GM18508 (cell line): Measurements from ENCODE around the gene AKT2.

Experiments
- ATAC-seq: cut with Tn5 transposase; IDR thresholded peaks from one replicate; pipeline ENCODE4 v1.9.1; 2021; ENCODE audit warnings: moderate number of reproducible peaks; ENCODE audit not compliant: insufficient read depth, unreplicated experiment

AKT2 gene

DNA sequence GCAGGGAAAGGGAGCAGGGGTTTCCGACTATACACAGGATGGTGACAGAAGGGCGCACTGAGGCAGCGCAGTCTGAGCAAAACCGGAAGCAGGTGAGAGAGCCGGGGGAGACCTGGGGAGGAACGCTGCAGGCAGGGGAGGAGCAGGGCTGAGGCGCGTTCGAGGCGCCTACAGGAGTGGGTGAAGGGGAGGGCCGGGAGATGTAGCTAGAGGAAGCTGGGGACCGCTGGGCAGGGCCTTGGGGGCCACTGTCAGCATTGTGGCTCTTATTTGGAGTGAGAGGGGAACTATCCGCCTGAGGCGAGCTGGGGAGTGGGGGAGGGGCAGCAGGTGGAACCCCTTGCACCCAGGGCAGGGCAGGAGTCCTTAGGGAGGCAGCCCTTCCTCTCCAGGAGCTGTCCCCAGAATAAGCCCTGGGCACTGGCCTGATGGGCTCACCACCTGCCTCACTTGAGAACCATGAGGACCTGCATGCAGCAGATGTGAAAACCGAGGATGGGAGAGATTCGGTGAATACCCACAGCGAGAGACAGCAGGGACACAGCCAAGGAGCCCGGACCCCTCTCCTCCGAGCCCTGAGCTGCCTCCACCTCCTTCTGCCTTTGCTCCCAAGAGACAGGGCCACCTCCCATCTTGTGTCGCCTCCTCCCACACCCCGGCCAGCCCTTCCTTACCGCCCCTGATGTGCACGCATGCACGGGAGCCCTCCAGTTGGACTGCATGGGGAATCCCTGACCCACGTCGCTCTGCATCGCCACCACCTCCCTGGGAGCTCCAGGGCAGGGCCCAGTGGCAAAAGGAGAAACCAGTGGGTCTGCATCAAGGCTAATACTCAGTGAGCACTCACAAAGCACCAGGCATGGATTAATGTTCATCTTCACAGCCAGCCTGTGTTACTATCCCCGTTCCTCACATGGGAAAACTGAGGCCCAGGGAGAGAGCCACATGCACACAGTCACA, 10.3 kb downstream of the AKT2 start:
- no peak for ATAC-seq

DNA sequence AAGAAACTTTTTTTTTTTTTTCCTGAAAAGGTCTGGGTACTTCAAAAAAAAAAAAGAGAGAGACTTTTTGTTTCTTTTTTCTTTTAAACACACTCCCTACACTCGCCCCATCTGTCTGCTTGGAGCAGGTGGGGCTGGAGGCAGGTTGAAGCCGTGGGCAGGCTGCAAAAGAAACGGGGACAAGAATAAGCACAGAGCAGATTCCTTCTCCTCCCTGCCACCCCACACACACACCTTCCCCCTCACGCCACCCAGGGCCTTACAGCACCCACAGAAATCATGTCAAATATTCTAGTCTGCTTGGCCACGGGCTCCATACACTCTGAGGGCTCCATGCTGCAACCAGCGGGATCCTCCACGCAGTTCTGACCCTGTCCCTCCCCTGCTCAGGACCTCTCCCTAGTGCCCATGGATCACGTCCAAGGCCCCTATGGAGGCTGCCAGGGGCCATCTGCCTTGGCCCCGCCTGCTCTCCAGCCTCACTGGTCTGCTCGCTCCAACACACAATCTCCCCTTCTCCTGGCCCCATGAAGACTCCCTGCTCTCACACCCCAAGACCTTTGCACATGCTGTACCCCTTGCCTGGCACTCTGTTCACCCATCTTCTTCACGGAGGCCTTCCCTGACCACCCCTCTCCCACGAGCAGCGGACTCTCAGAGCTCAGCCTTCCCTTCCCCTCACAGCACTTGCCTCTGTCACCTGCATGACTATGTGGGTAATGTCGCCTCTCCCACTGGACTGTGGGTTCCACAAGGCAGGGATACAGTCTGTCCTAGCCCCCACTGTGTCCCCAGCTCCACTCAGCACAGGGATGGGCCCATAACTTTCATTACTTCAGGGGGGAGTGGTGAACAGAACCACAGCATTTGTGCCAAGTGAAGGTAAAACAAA, 11.4 kb downstream of the AKT2 start:
- no peak for ATAC-seq

DNA sequence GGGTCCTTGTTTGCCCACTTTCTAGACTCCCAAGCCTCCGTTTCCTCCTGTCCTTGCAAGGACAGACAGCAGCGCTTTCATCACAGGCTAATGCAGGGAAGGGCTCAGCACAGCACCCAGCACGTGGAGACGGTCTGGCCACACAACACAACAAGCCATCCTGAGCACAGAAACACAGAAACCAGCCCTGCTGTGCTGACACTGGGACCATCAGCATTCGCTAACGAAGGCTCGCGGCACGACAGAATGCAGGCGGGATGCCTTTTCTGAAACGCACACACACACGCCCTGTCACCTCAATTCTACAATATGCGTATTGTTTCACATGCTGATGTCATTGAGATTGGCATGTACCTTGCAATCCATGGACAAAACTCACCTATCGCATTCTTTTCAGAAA, 12.9 kb downstream of the AKT2 start:
- no peak for ATAC-seq

DNA sequence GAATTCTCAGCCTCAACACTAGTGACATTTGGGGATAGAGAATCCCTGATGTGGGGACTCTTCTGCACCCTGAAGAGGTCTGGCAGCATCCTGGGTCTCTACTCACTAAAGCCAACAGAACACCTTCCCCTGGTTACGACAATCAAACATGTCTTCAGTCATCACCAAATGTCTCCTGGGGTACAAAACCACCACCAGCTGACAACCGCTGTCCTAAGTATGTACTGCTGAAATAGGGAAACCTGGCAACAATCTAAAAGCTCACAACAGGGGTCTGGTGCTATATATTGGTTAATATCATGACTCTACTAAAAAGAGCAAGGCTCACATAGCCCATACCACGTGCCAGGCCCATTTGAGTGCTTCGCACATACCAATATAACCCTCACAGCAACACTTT, 13.4 kb downstream of the AKT2 start:
- no peak for ATAC-seq

DNA sequence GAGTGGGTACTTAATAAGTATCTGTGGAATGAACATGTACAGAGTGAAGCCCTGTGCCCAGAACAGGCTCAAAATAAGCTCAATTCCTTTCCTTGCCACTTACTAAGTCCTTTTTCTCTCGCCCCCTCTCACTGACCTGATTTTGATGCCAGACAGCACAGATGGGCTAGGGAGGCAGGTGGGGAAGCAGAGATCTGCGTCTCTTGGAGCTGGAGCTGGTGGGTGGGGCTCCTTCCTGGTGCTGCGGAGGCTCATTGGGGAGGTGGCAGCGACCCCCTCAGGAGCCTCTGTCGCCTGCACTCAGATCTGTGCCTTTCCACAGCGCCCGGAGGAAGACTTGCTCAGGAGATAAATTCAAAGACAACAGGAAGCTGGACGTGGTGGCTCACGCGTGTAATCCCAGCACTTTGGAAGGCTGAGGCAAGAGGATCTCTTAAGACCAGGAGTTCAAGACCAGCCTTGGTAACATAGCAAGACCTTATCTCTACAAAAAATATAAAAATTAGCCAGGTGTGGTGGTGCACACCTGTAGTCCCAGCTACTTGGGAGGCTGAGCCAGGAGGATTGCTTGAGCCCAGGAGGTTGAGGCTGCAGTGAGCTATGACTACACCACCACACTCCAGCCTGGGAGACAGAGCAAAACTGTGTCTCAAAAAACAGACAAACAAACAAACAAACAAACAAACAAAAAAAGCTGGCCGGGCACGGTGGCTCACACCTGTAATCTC, 14.6 kb downstream of the AKT2 start:
- ATAC-seq, result no peak

DNA sequence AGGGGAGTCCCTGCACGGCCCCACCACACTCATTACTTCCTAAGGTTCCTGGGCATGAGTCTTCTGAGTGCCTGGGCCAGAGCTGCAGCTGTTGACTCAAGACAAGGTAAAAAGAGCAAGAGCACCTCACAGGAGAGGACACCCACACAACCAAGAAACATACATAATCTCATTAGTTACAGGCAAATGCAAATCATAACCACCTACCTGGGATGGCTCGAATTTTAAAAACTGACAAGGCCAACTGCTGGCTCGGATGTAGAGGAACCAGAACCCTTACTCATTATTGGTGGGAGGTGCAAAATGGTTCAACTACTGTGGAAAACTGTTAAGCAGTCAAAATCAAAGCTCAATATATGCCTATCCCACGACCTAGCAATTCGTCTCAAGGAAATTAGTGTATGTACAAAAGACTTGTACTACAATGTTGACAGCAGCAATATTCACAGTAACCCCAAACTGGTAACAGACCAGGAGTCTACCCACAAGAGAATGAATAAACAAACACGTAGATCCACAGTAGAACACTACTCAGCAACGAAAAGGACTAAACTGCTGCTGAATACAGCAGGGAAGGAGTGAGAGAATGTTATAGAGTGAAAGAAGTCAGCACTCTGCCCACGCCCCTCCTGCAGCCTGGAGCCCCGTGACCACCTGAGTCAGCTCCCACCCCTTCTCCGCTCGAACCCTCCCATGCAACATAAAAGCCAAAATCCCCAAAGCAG, 15.8 kb downstream of the AKT2 start:
- ATAC-seq, result no peak

DNA sequence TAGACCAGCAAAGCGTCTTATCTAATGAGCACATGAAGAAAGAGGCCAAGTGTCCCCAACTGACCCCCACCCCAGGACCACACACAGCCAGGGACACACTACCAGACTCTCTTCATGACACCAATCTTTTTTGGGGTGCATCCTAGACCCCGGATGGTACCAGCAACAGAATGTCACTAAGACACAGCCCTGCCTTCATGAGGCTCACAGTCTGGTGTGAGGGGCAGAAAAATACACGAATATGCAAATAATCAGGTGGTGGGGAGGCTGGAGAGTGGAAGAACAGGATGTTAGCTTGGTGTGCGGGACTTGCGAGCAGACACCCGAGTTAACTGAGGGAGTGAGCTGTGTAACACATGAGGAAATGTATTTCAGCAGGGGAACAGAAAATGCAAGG, 17.5 kb downstream of the AKT2 start:
- ATAC-seq, result no peak

DNA sequence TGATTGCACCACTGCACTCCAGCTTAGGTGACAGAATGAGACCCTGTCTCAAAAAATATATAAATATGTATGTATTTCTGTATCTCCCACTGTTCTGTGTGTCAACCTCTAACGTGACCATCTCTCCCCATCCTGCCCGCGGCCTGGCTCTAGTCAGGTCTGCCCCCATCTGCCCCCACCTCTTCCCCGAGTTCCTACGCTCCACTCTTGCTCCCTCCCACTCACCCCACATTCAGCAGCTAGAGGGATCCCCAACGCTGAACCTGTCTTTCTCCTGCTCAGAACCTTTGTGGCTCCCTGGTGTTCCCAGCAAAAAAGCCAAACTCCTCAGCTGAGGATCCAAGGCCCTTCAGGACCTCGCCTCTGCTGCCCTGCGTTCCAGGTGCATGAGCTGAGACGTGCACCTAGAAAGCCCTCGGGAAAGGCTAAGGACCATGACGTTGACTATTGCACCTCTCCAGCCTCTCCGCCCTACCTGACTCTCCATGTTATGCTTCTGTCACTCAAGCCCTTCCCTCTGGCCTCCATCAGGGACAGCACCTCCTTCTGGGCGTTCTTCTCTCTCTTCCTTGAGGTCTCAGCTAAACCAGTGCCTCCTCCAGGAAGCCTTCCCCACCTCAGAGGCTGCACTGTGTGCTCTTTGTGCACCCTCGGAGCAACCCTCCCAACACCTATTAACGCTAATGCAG, 18.1 kb downstream of the AKT2 start:
- no peak for ATAC-seq

DNA sequence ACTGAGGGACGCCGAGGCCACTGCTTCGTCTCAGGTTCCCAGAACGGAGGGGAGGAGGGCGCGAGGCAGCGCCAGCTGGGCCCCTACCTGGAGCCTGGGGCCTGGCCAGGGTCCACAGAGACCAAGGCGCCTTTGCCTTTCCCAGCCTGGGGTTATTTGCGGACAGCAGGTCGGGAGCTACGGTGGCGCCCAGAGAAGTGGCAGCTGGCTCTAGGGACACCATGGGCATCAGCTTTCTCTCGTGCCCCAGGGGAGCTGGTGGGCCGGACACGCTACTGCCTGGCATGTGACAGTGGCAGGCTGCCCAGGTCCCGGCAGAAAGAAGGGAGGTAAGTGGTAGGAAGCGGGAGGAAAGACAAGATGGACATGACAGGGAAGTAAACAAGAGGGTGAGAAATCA, 19.0 kb downstream of the AKT2 start:
- no peak for ATAC-seq

DNA sequence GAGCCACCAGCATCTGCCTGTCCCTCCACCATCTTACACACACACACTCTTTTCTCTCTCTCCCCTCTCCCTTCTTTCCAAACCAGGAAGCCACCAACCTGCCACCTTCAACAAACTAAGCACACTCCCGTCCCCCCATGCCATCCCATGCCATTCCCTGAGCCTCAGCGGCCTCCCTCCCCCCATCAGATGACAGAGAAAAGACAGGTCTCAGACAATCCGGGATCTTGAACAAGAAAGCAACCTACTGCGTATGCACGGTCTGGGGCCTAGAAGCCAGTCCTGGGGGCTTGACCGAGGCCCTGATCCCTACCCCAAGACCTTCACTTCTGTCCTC, 19.4 kb downstream of the AKT2 start:
- ATAC-seq, result no peak

DNA sequence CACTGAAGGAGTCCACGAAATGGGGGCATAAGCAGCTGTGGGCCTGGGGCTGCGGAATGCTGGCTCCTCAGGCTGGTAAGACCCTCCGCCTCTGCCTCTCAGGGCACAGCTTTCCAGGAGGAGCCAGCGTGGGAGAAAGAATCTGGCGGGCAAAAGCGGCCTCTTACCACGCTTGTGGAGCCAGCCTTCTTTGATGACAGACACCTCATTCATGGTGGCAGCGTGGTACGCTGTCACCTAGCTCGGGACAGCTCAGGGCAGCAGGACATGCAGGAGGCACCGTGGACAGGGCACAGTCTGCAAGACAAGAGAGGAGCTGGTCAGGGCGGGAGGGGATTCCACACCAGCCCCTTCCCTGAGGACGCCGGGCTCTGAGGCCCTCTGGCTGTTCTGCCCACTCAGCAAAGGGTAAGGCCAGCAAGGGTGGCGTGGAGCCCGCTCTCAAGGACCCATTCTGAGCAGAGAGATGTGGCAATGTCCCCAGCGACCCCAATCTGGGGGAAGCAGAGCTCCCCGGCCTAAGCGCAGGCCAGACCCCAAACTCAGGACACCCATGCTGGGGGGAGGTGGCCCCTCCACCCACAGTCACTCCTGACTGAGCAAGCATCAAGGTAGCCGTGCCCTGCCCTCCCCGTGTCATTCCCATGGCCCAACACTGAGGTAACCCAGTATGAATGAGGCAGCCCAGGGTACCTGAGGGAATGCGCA, 19.9 kb downstream of the AKT2 start:
- ATAC-seq, result no peak

DNA sequence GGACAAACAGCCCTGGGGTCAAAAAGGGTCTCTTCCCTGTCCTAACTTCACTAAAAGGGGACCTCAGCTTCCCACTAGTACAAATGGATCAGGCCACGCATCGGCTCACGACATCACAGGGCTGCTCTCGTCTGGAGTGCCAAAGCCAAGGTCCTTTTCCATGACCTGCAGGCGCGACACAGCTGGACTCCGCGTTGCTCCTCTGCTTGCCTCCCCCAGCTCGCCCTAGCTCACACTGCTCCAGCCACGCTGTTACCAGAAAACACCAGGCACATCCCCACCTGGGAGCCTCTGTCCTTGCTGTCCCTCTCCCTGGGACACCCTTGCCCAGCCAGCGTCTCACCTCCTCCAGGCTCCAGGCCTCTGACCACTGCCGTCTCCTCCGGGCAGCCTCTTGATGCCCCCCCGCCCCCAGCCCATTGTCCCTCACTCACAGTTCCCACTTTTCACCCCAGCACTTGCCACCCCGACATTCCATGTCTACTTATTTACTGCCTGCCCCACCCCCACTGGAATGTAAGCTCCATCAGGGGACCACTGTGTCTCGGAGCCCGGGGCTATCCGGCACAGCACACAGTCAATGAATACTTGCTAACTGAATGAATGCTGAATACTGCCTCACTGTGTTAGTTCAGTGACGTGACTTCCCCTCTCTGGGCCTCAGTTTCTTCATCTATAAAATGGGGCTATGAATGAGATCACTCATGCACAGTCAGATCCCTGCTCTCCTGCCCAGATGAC, 20.7 kb downstream of the AKT2 start:
- no peak for ATAC-seq

DNA sequence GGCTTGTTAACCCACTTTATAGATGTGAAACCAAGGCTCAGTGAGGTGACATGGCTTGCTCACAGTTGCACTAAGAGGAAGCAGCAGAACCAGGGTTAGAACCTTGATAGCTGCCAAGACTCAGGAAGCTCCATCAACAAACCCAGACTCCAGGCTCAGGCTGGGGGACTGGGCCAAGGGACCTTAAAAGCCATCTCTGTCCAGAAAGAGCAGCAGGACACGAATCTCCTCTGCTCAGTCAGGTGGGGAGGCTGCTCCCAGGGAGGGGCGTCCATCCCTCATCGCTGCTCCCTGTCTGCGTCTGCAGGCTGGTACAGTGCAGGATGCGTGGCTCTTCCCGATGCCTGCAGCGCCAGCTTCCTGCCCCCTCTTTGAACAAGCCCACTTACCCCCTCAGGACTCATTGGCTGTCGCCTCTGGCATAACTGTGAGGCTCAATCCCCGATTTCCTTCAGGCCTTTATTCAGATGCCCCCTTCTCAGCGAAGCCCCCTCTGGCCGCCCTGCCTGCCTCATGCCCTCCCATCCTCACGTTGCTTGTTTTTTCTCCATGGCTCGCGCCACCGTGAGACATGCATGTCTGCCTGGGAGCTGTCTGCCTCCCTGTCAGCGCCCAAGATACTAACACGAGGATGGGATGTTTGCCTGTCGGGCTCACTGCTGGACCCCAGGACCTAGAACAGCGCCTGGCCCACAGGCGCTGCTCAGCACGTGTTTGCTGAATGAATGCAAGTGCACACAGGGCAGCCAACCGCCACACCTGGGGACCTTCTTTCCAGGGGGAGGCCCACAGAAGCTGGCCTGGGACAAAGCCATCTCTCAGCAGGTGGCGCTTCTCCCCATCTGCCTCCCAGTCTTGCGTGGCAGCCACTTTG, 21.5 kb downstream of the AKT2 start:
- no peak for ATAC-seq

DNA sequence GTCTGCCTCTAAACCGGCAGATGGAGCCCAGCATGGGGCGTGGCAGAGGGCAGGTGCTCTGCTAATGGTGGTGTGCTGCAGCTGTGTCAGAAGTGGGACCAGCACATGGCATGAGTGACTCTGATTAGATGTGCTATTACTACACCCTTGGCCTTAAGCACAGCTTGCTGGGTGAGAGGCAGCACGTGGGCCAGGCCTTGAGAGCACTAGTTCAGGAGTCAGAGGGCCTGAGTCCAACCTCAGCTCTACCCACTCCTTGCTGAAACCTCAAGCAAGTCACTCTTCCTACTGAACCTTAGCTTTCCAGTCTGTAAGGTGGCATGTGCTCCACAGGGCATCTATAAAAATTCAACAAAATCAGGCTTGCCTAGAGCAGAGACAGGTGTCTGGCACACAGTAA, 22.7 kb downstream of the AKT2 start:
- no peak for ATAC-seq

DNA sequence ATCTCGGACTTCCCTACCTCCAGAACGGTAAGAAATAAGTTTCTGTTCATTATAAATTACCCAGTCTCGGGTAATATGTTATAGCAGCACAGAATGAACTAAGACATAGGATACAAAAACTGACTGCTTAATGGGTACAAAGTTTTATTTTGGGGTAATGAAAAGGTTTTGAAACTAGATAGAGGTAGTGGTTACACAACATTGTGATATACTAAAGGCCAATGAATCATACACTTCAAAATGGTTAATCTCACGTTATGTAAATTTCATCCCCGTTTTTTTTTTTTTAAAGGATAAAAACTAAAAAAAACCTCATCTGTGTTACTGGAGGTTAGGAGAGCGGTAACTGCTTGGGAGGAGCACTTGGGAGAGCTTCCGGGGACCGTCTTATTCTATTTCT, 23.5 kb downstream of the AKT2 start:
- ATAC-seq, result no peak

DNA sequence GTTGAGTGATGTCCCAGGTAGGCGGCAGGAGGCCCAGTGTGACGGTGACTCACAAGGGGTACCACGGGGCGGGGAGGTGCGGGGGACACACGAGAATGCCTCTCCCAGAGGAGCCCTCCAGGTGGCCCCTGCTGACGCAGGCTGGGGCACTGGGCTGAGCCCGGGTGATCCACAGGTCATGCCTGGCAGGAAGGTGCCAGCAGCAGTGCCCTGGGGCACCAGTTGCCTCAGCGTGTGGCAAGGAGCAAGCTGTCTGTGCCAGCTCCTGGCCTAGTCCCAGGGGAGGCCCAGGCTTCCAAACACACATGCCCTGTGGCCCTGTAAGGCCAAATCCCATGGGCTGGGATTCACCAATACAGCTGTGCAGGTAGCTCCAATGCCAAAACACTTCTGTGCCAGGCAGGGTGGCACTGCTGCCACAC, 28.0 kb downstream of the AKT2 start:
- ATAC-seq, result no peak

DNA sequence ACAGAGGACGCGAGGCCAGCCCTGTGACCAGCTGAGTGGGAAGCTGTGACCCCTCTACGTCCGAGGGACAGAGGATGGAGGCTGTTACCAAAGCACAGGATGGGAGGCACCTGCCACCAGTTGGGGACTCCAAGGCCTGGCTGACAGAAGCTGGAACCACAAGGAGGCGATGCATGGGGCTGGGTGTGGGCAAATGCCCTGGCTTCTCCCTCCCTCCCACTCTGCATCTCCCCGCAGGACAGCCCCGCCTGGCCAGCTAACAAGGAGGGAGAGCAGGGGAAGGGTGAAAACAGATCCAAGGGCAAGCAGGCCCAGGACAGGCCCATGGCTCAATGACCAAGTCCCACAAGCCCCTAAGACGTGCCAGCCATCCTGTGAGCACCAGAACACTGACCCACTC, 28.6 kb downstream of the AKT2 start:
- ATAC-seq, result no peak
